Activated CD8-positive, alpha-beta memory T cell treated with anti-CD3 and anti-CD28 coated beads, Interleukin-2, amount 10 ng/mL, durations not matched to agents 7 days and 5 days (primary cell): ENCODE results near the gene IGSF9B. TPM values are rescaled to one million over a fixed set of nuclear protein-coding genes. Genes with fewer than 3 reads are reported as not detected.

ENCODE experiments used
- ATAC-seq: fragments of 150-1000 bp; cut with Tn5 transposase; one replicate; pipeline ENCODE4 v1.10.0; 2021; ENCODE audit warnings: moderate library complexity
- CTCF ChIA-PET: fragments of 350-600 bp; sonication (Branson Sonifier 250); formaldehyde crosslinking; loops from one replicate; lab custom pipeline; 2021; ENCODE audit warnings: antibody characterized with exemption; lab: Charles Lee
- DNase-seq: peaks from one replicate; pipeline ENCODE4 v3.0.0-alpha.2; 2020
- H3K27ac Mint-ChIP-seq: one replicate; pipeline ENCODE4 v1.8.0; 2021; ENCODE audit warnings: mild to moderate bottlenecking, mixed read lengths
- H3K27me3 Mint-ChIP-seq: one replicate; pipeline ENCODE4 v1.8.0; 2021; ENCODE audit warnings: mixed read lengths
- H3K36me3 Mint-ChIP-seq: one replicate; pipeline ENCODE4 v1.8.0; 2021; ENCODE audit warnings: mild to moderate bottlenecking, mixed read lengths
- H3K4me1 Mint-ChIP-seq: one replicate; pipeline ENCODE4 v1.8.0; 2021; ENCODE audit warnings: mixed read lengths
- H3K4me3 Mint-ChIP-seq: one replicate; pipeline ENCODE4 v1.8.0; 2021; ENCODE audit warnings: mild to moderate bottlenecking, moderate library complexity, mixed read lengths
- H3K9me3 Mint-ChIP-seq: one replicate; pipeline ENCODE4 v1.8.0; 2022; ENCODE audit warnings: low read depth, mixed read lengths
- total RNA-seq, 2 experiments: library from RNA; stranded (reverse); gene quantifications; one replicate each; pipeline ENCODE4 v1.2.3, GENCODE V29; 2021

Gene IGSF9B
- total RNA-seq, 2 experiments from 2014 or later, result 19.6 to 34.5 TPM

DNA sequence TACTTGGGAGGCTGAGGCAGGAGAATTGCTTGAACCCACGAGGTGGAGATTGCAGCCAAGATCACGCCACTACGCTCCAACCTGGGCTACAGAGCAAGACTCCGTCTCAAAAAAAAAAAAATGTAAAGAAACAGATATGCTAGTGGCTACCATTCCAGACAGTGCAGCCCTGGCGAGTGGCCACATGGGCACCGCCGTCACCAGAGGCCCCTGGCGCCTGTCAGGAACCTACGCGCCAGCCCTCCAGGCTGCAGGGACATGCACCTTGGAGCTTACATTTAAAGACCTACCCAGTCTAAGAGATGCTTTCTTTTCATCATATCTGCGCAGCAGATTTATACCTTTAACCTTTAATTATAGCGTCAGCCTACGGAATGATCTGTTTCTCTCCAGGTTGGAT lies 37.2 kb upstream of the IGSF9B start:
- no peak overlapping the region for H3K27ac Mint-ChIP-seq
- H3K4me3 Mint-ChIP-seq, result no peak overlapping the region
- CTCF ChIA-PET, result no interaction called here
- H3K36me3 Mint-ChIP-seq, result no peaks in the 10 kb centered on the region
- H3K9me3 Mint-ChIP-seq, result no peaks in the 10 kb centered on the region
- ATAC-seq (no peak), DNase-seq (no peak)
- H3K4me1 Mint-ChIP-seq, result peaks cover 11% of the 10 kb centered on the region
- peaks cover 7% of the 10 kb centered on the region for H3K27me3 Mint-ChIP-seq

DNA sequence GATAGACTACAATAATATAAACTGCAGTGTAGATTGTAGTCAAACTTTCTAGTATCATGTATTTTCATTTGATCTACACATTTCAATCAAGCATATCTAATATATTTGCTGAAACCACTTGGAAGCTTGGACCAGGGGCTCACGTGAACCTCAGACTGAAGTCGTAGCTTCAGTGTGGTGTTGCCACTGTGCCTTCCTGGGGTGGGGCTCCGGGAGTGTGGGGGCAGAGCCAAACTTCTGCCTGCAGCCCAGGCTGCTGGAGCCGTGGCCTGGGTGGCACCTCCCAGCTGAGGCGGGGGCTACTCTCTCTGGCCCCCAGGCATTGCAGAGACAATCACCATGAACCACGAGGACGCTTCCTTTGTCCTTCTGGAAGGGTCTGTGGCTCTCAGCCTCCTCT lies 36.3 kb upstream of the IGSF9B start:
- Mint-ChIP-seq H3K9me3 (no peaks in the 10 kb centered on the region), H3K4me1 (peaks cover 11% of the 10 kb centered on the region), H3K36me3 (no peaks in the 10 kb centered on the region), H3K27me3 (peaks cover 7% of the 10 kb centered on the region), H3K4me3 (no peak overlapping the region), H3K27ac (no peak overlapping the region)
- DNase-seq (no peak), ATAC-seq (no peak)
- CTCF ChIA-PET, result no interaction called here

DNA sequence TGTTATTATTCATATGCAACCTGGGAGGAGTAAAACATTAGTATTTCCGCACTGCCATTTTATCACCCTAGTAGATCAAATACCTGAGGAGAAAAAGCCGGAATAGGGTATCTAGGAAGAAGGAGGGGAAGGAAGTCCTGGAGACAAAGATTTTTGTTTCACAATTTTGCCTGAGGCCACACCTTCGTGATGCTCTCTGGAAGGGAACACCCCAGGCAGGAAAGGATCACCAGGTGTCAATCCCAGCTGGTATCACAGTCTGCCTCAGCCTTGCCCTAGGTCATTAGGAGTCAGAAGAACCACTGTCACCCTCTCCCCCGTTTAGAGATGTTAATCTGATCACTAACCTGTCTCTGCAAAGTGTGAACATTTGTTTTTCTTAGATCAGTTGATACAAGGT lies 35.4 kb upstream of the IGSF9B start:
- ATAC-seq, result no peak
- Mint-ChIP-seq H3K4me1 (peaks cover 11% of the 10 kb centered on the region), H3K27me3 (peaks cover 7% of the 10 kb centered on the region), H3K27ac (no peak overlapping the region), H3K9me3 (no peaks in the 10 kb centered on the region), H3K36me3 (no peaks in the 10 kb centered on the region), H3K4me3 (no peak overlapping the region)
- CTCF ChIA-PET, result interaction anchor here (0.8 kb wide), 1 partner anchor 389 kb away, joined by 3 read pairs; no protein-coding TSS in a partner anchor
- DNase-seq, result no peak

DNA sequence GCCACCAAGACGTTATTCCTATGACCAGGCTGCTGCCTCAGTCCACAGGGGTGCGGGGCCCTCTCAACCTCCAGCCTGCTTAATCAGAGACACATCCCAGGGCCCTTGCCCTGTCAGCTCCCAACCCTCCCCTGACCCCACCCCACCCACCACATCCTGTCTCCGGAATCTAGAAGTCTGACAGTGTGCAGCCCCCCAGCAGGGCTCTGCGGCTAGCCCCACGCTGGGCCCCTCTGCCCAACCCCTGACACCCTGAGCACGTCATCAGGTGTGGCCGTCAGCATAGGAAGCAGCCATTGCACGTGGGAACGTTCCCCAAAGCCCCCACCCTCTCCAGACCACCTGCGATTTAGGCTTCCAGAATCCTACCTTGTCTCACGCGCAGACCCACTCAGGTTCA lies 34.3 kb upstream of the IGSF9B start:
- no peaks in the 10 kb centered on the region for H3K36me3 Mint-ChIP-seq
- H3K9me3 Mint-ChIP-seq, result no peaks in the 10 kb centered on the region
- peak; percentile 45 for ATAC-seq
- H3K27me3 Mint-ChIP-seq, result peaks cover 7% of the 10 kb centered on the region
- no peak overlapping the region for H3K27ac Mint-ChIP-seq
- H3K4me1 Mint-ChIP-seq, result peaks cover 11% of the 10 kb centered on the region
- CTCF ChIA-PET, result no interaction called here
- DNase-seq, result peak; percentile 43
- H3K4me3 Mint-ChIP-seq, result no peak overlapping the region

DNA sequence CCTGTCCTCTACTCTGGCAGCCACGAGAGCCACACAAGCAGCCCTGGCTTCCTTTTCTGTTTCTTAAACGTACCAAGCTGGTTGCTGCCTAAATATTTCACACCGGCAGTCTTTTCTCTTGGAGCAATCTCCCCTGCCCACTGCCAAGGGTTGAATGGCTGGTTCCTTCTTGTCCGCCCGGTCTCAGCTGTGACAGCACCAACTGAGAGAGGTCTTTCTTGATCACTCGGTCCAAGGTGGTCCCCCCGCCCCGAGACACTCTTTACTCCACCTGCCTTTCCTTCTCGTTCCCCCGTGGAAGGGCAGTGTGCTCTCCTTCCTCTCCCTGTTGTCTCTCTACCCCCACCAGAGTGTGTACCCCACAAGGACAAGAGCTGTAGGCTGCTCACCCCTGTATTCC lies 33.7 kb upstream of the IGSF9B start:
- no peak overlapping the region for H3K4me3 Mint-ChIP-seq
- no peaks in the 10 kb centered on the region for H3K36me3 Mint-ChIP-seq
- DNase-seq (no peak), ATAC-seq (no peak)
- peaks cover 7% of the 10 kb centered on the region for H3K27me3 Mint-ChIP-seq
- H3K9me3 Mint-ChIP-seq, result no peaks in the 10 kb centered on the region
- CTCF ChIA-PET, result no interaction called here
- H3K4me1 Mint-ChIP-seq, result peaks cover 11% of the 10 kb centered on the region
- H3K27ac Mint-ChIP-seq, result no peak overlapping the region

DNA sequence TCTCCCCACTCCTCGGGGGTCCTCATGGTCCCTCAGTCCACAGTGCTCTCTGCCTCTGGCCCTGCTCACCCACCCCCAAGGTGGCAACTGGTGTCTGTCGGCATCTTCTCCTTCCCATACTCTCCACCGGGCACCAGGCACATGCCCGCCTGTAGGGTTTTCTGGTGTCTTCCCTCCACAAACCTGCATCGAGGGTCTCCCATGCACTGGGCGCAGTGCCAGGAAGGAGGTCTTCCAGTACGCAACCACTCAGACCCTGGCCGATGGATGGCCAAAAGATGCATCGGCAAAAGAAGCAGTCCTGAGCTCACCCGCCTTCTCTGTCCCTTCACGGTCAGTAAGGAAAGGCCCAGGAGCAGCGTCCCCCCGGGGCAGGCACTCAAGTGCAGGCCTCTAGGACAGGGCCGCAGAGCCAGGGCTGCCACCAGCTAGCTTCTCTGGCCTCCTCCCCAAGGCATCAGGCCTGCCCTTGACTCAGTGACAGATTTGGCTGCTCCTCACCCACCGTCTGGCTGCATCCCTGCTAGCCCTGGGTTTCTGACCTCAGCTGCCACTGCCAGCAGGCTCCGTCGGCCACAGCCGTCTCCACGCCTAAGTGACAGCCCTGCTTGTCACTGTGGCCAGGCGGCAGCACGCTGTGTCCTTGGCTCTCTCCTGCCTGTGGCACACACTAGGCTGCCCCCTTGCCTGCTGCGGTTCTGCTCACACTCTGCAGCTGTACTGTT lies 32.1 kb upstream of the IGSF9B start:
- Mint-ChIP-seq H3K27ac (no peak overlapping the region), H3K36me3 (no peaks in the 10 kb centered on the region), H3K9me3 (no peaks in the 10 kb centered on the region), H3K4me1 (peaks cover 11% of the 10 kb centered on the region), H3K4me3 (no peak overlapping the region), H3K27me3 (peaks cover 7% of the 10 kb centered on the region)
- DNase-seq (no peak), ATAC-seq (no peak)
- CTCF ChIA-PET, result no interaction called here

DNA sequence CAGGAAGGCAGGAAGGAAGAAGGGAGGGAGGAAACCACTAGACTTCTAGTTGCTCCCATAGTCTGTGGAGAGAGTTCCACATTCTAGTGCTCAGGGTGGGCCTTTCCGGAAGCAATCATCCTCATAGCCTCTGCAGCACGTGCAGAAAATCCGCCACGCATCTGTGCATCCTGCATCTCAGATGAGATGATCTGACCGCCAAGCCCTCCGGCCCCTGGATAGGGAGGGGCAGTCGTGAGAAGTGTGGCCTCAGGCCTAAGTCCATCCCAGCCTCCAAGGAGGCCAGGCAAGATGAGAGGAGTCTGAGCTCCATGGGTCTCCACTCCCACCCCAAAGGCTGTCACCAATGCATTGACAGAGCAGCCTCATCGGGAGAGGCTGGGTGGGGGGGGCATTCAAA lies 30.4 kb upstream of the IGSF9B start:
- CTCF ChIA-PET, result interaction anchor here (0.9 to 1.1 kb wide), 2 partner anchors 10 to 63 kb away, joined by 3 read pairs; no protein-coding TSS in a partner anchor
- Mint-ChIP-seq H3K9me3 (no peaks in the 10 kb centered on the region), H3K27me3 (peaks cover 7% of the 10 kb centered on the region), H3K4me3 (no peak overlapping the region), H3K36me3 (no peaks in the 10 kb centered on the region), H3K27ac (no peak overlapping the region), H3K4me1 (peaks cover 11% of the 10 kb centered on the region)
- ATAC-seq, result no peak
- no peak for DNase-seq

DNA sequence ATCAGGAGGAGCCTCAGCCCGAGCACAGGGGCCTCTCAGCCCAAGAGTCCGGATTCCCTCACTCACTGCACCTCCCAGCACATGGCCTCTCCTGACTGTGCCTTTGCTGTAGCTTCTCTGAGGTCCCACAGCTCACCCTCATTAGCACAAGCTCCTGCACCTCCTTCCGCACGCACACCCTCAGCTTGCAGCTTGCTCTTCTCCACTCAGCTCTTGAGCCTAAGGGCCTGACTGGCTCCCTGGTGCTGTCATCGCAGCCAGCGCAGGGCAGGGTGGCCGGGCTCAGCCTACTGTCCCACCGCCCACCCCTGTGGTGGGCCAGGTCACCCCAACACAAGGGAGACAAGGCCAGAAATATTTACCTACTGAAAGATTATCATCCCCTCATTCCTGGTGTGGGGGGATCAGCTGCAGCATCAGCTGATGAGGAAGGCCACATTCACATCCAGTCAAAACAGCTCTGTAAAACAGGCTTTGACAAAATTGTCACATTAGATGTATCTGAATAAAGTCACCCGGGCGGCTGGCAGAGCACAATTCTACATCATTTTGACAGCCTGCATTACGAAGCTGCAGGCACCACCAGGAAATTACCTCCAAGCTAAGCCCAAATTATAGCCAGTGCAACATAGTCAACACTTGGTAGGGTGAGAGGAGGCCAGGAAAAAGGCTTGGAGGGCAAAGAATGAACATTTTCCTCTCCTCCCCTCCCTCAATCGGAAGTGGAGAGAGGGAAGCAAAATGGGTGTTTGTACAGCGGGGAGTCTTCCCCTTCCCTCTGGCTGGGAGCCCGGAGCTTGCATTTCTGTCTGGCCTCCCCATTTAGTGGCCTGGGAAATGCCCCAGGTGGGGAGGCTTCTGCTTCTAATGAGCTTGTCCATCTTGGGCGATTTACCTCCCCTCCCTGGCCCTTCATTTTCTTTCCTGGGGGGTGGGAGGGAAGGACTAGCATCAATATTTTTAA lies 29.5 kb upstream of the IGSF9B start:
- Mint-ChIP-seq H3K4me1 (peaks cover 8% of the 10 kb centered on the region), H3K27me3 (peaks cover 7% of the 10 kb centered on the region), H3K4me3 (no peak overlapping the region), H3K9me3 (no peaks in the 10 kb centered on the region), H3K27ac (no peak overlapping the region), H3K36me3 (no peaks in the 10 kb centered on the region)
- CTCF ChIA-PET, result interaction anchor here (0.8 to 1.2 kb wide), 3 partner anchors 11 to 44 kb away, joined by 3 read pairs; no protein-coding TSS in a partner anchor
- ATAC-seq, result no peak
- DNase-seq, result no peak

DNA sequence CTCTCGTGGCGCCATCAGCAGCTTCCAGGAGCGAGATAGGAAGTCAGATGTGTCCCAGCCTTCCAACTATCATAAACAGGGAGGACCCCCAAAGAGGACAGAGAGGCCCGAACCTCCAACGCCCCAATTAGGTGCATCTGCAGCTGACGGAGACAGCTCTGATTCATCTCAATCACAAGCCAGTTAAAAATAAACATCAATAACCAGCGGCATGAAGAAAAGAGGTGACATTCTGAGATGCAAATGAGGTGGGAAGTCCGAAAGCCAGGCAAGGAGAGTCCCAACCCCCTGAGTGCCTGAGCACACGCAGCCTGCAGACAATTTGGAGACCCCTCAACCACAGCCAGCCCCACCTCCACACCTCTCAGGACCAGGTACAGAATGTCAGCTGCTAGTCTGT lies 28.1 kb upstream of the IGSF9B start:
- peaks cover 3% of the 10 kb centered on the region for H3K4me1 Mint-ChIP-seq
- H3K27me3 Mint-ChIP-seq, result peaks cover 11% of the 10 kb centered on the region
- CTCF ChIA-PET, result no interaction called here
- H3K9me3 Mint-ChIP-seq, result no peaks in the 10 kb centered on the region
- ATAC-seq (no peak), DNase-seq (no peak)
- H3K4me3 Mint-ChIP-seq, result no peak overlapping the region
- H3K27ac Mint-ChIP-seq, result no peak overlapping the region
- no peaks in the 10 kb centered on the region for H3K36me3 Mint-ChIP-seq

DNA sequence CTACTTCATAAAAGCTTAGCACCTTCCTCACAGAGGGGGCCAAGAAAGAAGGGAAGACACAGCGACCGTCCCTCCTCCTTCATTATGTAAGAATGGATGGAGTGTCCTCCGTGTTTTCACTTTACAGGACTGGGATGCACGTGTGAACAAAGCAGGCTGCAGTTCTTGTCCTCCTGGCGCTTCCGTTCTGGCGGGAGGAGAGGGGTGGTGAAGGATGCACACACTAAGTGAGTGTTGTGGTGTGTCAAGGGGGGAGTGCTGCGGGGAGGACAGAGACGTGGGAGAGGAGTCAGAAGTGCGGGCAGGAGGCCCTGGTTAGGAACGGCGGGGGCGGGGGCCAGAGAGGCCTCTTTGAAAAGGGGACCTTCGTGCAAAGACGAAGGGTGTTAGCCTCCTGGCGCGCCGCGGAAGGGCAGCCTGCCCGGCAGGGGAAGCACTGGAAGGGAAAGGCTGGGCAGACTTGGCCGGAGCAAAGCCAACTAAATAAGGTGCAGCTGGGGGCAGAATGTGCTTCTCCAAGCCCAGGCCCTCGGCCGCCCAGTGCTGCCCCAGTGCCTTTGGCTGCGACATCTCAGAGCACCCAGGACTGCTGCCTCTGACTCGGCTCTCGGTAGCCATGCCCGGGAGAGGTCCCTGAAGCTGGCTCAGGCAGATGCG lies 27.0 kb upstream of the IGSF9B start:
- CTCF ChIA-PET, result no interaction called here
- Mint-ChIP-seq H3K27ac (no peak overlapping the region), H3K4me3 (no peak overlapping the region), H3K4me1 (no peaks in the 10 kb centered on the region), H3K36me3 (no peaks in the 10 kb centered on the region), H3K9me3 (no peaks in the 10 kb centered on the region), H3K27me3 (peaks cover 15% of the 10 kb centered on the region)
- DNase-seq (no peak), ATAC-seq (no peak)

DNA sequence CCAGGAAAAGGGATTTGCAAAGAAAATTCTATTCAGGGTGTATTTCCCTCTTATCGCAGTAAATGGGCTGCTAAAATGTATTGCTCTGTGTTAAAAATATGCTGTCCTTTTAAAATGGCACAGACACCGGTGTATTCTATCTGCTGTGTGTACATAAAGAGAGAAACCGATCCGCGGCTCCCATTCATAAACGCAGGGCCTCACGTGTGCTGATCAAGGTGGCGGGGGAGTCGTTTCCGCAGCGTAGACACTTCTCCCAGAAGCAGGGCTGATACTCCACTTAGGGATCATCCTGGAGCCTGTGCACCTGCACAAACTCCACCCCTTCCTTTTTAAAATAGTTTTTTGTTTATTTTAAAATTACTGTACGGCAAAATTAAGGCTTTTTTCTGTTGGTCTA lies 26.1 kb upstream of the IGSF9B start:
- Mint-ChIP-seq H3K9me3 (no peaks in the 10 kb centered on the region), H3K36me3 (no peaks in the 10 kb centered on the region), H3K4me3 (no peak overlapping the region), H3K27me3 (peaks cover 18% of the 10 kb centered on the region), H3K27ac (no peak overlapping the region), H3K4me1 (no peaks in the 10 kb centered on the region)
- no peak for ATAC-seq
- CTCF ChIA-PET, result no interaction called here
- no peak for DNase-seq

DNA sequence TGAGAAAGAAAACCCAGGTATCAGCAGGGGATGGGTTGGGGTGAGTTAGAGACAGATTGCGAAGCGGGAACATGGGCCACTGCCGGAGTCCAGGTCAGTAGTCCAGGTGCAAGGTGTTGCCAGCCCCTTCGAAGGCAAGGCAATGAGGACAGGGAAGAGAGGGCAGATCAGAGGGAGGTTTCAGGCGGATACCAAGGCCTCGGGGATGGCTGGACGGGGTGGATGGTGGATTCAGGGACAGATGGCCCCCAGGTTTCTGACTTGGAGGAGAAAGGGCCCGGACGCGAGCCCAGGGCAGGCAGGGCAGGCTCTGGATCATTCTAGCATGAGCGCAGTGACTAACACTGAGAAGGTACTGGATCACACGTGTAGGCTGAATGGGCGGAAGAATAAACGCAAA lies 25.4 kb upstream of the IGSF9B start:
- DNase-seq (no peak), ATAC-seq (no peak)
- Mint-ChIP-seq H3K27ac (no peak overlapping the region), H3K36me3 (no peaks in the 10 kb centered on the region), H3K9me3 (no peaks in the 10 kb centered on the region), H3K27me3 (peaks cover 22% of the 10 kb centered on the region), H3K4me1 (peaks cover 2% of the 10 kb centered on the region), H3K4me3 (no peak overlapping the region)
- CTCF ChIA-PET, result no interaction called here

DNA sequence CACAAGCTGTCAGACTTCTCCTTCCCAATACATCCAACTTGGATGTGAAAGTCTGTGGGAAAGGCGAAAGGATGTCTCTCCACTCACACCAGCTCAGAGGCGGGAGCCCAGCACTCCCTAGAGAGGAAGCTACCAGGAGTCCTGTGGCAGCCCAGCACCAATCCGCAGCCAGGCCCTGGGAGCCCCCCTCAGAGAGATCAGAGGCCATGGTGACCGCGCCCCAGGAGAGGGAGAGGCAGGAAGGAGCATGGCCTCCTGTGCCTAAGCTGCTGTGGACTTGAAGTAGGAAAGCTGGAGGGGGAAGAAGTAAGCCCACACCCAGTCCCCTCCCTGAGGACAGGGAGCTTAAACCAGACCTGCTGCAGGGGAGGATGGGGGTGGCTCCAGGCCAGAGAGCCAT lies 24.4 kb upstream of the IGSF9B start:
- Mint-ChIP-seq H3K4me1 (peaks cover 10% of the 10 kb centered on the region), H3K4me3 (no peak overlapping the region), H3K27me3 (peaks cover 22% of the 10 kb centered on the region), H3K36me3 (no peaks in the 10 kb centered on the region), H3K9me3 (no peaks in the 10 kb centered on the region), H3K27ac (no peak overlapping the region)
- CTCF ChIA-PET, result interaction anchor here (1.7 kb wide), 1 partner anchor 53 kb away, joined by 4 read pairs; no protein-coding TSS in a partner anchor
- ATAC-seq (no peak), DNase-seq (no peak)
